ENCODE measurements around the gene ZNRF2.

GRCh38 chr7:30321089-30321881 is 36.9 kb downstream of the ZNRF2 start:
- TF ChIP-seq CTCF (conservative IDR thresholded peaks at IDR 0.05) (no peak), ZFX (IDR thresholded peaks at IDR 0.05) (no peak)

Measured in C4-2B (cell line).